Erythroblast (primary cell): ENCODE results near the gene NOL9.

Experiments used
- GATA1 ChIP-seq: IDR thresholded peaks from 2 replicates; pipeline ENCODE4 v1.6.1; 2011; ENCODE audit warnings: low read depth, mild to moderate bottlenecking, control low read depth, low read length, moderate library complexity
- POLR2A ChIP-seq: IDR thresholded peaks from 2 replicates; pipeline ENCODE4 v1.6.1; 2011; ENCODE audit warnings: mild to moderate bottlenecking, low read length

GRCh38 chr1:6474815-6475282 lies 79.5 kb downstream of the NOL9 start:
- TF ChIP-seq GATA1 (no peak), POLR2A (no peak)
